ENCODE measurements around the gene PHF24. TPM values are rescaled to one million over a fixed set of nuclear protein-coding genes. Genes with fewer than 3 reads are reported as not detected.

The PHF24 gene
- total and polyA plus RNA-seq, 7 donors = under 0.01 to 2.2 (median 0.67) TPM; not detected in 1

DNA sequence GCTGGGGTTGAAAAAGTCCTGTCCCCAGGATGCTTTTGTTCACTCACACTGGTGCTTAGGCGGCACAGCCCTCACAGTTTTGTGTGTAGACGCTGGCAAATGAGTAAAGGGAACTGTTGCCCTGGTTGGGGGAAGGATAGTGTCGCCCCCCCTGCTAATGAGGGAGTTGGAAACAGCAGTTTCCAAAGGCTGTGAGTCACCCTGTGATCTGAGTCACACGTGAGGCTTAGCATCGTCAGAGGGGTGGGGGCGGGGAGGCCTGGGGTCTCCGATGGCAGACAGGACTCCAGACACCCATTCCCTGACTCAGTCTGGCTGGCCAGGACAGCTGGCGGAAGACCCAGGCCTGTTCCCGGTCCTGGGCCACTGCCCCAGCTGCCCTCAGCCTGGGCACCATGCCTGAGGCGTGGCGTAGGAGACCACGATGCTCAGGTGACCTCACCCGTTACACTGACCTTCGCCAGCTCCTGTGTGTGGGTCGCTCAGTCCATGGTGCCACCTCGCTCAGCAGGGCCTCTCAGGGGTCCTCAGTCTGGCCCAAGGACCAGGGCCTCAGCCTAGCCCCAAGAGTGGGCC, 34.4 kb downstream of the PHF24 start:
- Histone ChIP-seq H3K27me3 (no peaks in the 10 kb centered on the region), H3K4me3 (peak overlapping the region in 1 of 4 donors; percentile 7), H3K4me1 (peaks cover 0 to 75% (median 69%) of the 10 kb centered on the region in 4 donors), H3K9me3 (no peaks in the 10 kb centered on the region), H3K27ac (peak overlapping the region in 3 of 4 donors; percentile 95 to 100 (median 98)), H3K36me3 (peaks cover 10 to 17% (median 14%) of the 10 kb centered on the region in 4 donors)
- intact Hi-C loops (cut with DNase I) = loop anchor here (5.0 to 10.0 kb wide), 5 partner anchors 120 to 1262 kb away; partner anchors contain the start of genes CCDC107, GNE, IL11RA and RMRP
- peak; percentile 86 for DNase-seq
- WGBS, 2 donors = 70 to 74% methylated on average over 16 of the region's 16 CpGs
- TF ChIP-seq POLR2AphosphoS5 (IDR thresholded peaks at IDR 0.05) (peak in 2 of 4 donors; percentile 48 to 66), EP300 (IDR thresholded peaks at IDR 0.05) (peak in 2 of 4 donors; percentile 25 to 52)
- TF ChIP-seq, protein P1, sequence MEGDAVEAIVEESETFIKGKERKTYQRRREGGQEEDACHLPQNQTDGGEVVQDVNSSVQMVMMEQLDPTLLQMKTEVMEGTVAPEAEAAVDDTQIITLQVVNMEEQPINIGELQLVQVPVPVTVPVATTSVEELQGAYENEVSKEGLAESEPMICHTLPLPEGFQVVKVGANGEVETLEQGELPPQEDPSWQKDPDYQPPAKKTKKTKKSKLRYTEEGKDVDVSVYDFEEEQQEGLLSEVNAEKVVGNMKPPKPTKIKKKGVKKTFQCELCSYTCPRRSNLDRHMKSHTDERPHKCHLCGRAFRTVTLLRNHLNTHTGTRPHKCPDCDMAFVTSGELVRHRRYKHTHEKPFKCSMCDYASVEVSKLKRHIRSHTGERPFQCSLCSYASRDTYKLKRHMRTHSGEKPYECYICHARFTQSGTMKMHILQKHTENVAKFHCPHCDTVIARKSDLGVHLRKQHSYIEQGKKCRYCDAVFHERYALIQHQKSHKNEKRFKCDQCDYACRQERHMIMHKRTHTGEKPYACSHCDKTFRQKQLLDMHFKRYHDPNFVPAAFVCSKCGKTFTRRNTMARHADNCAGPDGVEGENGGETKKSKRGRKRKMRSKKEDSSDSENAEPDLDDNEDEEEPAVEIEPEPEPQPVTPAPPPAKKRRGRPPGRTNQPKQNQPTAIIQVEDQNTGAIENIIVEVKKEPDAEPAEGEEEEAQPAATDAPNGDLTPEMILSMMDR (IDR thresholded peaks at IDR 0.05) = no peak

DNA sequence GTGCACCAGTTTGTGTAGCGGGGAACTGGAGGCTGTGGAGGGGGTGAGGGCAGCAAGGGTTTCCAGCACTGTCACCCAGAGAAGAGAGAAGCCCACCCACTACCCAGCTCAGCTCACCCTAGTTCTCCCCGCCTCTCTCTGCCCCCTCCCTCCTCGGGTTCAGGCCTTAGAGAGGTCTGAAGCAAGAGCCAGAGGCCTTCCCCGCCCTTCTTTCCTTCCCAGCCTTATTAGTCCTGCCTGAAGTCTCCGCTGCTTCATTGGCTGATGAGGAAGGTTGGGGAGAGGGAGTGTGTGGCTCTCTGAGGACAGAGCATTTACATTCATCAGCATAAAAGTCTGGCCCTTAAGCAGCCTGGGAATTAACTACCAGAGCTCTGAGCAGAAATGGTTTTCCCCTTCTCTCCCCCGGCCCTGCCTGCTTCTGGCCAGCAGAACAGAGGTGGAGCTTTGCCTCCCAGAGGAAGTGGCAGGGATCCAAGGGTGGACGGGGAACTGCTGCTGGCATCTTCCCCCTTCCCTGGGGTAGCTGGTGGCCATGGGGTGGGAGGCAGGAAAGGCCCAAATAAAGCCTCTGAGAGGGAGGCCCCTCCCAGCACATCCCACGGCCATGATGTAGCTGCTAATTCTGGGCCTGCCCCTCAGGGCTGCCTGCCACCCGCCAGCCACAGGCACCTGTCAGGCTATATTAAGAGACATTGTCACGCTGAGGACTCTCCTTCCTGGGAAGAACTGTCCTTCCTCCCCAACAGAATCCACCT, 35.6 kb downstream of the PHF24 start:
- intact Hi-C loops (cut with DNase I) = loop anchor here (5.0 to 10.0 kb wide), 5 partner anchors 119 to 1261 kb away; partner anchors contain the start of genes CCDC107, GNE, IL11RA and RMRP
- peak; percentile 92 for DNase-seq
- Histone ChIP-seq H3K36me3 (peaks cover 10 to 23% (median 16%) of the 10 kb centered on the region in 4 donors), H3K4me1 (peaks cover 0 to 79% (median 74%) of the 10 kb centered on the region in 4 donors), H3K4me3 (peak overlapping the region in 2 of 4 donors; percentile 5 to 18), H3K9me3 (no peaks in the 10 kb centered on the region), H3K27ac (peak overlapping the region in 3 of 4 donors; percentile 95 to 100 (median 98)), H3K27me3 (no peaks in the 10 kb centered on the region)
- TF ChIP-seq, protein P1 (IDR thresholded peaks at IDR 0.05) = no peak
- TF ChIP-seq POLR2A (IDR thresholded peaks at IDR 0.05) = peak; percentile 28 to 48
- peak; percentile 56 to 79 (median 66) for TF ChIP-seq POLR2AphosphoS5 (IDR thresholded peaks at IDR 0.05)
- TF ChIP-seq EP300 (IDR thresholded peaks at IDR 0.05) = peak in 2 of 4 donors; percentile 47 to 64
- WGBS, 2 donors = 57 to 62% methylated on average over 10 of the region's 10 CpGs

DNA sequence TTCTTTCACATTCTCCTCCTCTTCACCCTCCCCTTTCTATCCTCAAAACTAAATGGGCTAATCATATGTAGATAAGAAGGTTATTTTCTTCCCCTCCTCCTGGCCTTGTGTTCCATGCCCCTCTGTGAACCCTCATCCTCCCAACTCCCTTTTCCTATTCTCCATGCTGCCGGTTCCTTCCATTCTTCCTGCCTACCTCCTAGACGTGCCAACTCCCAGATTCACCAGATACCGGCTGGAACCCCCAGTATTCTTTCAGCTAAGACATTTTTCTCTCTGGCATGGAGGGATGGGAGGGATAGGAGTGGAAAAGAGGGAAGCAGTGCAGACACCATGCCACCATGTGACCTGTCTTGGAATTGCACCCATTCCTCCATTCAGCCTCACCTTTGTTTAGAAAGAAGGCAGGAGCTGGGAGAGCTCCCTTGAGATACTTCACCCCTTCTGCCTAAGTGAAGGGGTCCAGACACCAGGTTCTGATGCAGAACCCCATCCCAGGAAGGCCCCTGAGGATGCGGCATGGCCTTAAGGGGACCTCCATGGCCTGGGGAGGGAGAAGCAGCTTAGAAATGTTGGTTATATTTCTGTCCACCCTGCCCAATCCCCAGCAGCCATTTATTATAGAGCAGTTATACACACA, 36.3 kb downstream of the PHF24 start:
- TF ChIP-seq, protein P1 (IDR thresholded peaks at IDR 0.05) = peak; percentile 48 to 66 (median 60)
- no peak for TF ChIP-seq EP300 (IDR thresholded peaks at IDR 0.05)
- Histone ChIP-seq H3K4me1 (peaks cover 0 to 77% (median 72%) of the 10 kb centered on the region in 4 donors), H3K27ac (peak overlapping the region in 3 of 4 donors; percentile 95 to 100 (median 98)), H3K9me3 (no peaks in the 10 kb centered on the region), H3K36me3 (peaks cover 10 to 23% (median 16%) of the 10 kb centered on the region in 4 donors), H3K27me3 (no peaks in the 10 kb centered on the region), H3K4me3 (peak overlapping the region in 2 of 4 donors; percentile 5 to 18)
- intact Hi-C loops (cut with DNase I) = loop anchor here (5.0 to 10.0 kb wide), 5 partner anchors 118 to 1260 kb away; partner anchors contain the start of genes CCDC107, GNE, IL11RA and RMRP
- 23 to 59% methylated on average over 4 of the region's 4 CpGs for WGBS, 2 donors
- DNase-seq = no peak

DNA sequence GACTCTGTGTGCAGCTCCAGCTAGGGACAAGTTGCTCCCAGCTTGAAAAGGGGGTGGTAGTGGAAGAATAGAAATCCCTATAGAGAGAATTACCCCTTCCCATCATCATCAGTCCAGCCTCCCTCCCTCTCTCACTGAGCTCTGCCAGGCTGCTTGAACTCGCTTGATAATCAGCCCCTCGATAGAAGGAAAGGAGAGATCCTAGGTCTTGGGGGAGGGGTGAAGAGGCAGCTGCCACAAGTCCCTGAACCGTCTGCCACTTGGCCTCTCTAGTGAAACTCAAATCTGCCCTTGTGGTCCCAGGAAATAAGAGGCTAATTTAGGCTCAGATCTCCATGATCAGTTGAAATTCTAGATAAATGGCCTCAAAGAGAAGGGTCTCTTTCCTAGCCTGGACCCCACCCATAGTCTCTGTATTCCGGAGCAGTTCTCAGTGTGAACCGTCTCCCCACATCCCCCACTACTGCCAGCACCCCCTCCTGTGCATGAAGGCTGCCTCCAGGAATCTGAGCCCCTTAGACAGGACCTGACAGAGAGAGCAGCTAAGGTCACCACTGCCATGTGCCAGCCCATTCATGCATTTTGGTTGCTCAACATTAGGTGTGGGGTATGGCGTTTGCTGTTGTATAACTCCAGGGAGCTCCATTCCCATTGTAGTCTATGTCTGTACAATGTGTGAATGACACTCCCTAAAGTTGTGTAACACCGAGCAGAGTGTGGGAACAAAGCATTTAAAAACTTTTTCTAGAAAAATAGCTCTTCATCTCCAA, 37.0 kb downstream of the PHF24 start:
- Histone ChIP-seq H3K4me1 (peaks cover 0 to 77% (median 72%) of the 10 kb centered on the region in 4 donors), H3K27me3 (no peaks in the 10 kb centered on the region), H3K36me3 (peaks cover 10 to 23% (median 16%) of the 10 kb centered on the region in 4 donors), H3K4me3 (no peak overlapping the region), H3K9me3 (no peaks in the 10 kb centered on the region), H3K27ac (peak overlapping the region in 3 of 4 donors; percentile 95 to 100 (median 98))
- 71 to 77% methylated on average over 7 of the region's 7 CpGs for WGBS, 2 donors
- intact Hi-C loops (cut with DNase I) = loop anchor here (5.0 to 10.0 kb wide), 5 partner anchors 117 to 1260 kb away; partner anchors contain the start of genes CCDC107, GNE, IL11RA and RMRP
- DNase-seq = no peak
- TF ChIP-seq EP300 (IDR thresholded peaks at IDR 0.05) (peak in 2 of 4 donors; percentile 10 to 38), POLR2AphosphoS5 (IDR thresholded peaks at IDR 0.05) (peak in 3 of 4 donors; percentile 50 to 61 (median 54)), POLR2A (IDR thresholded peaks at IDR 0.05) (no peak)
- TF ChIP-seq, protein P1 (IDR thresholded peaks at IDR 0.05) = no peak

Measured in sigmoid colon (tissue), 7 donors.